Effector memory CD8-positive, alpha-beta T cell (primary cell): ENCODE data around the gene SRPK1.

Experiments used
- ATAC-seq: fragments of 150-1000 bp; cut with Tn5 transposase; replicated peaks from 2 replicates; pipeline ENCODE4 v1.10.0; 2021; ENCODE audit warnings: mild to moderate bottlenecking, moderate library complexity
- DNase-seq, 3 experiments: peaks; one replicate each; pipeline ENCODE4 v3.0.0; 2021
- H3K27ac Mint-ChIP-seq, 2 donors: one replicate each; pipeline ENCODE4 v1.8.0; 2022; ENCODE audit warnings: mild to moderate bottlenecking in 2 of 2, mixed read lengths in 2 of 2, moderate library complexity in 2 of 2
- H3K27me3 Mint-ChIP-seq, 2 donors: one replicate each; pipeline ENCODE4 v1.8.0; 2022; ENCODE audit warnings: mixed read lengths in 2 of 2
- H3K36me3 Mint-ChIP-seq: one replicate; pipeline ENCODE4 v1.8.0; 2022; ENCODE audit warnings: mild to moderate bottlenecking, moderate library complexity, mixed read lengths; ENCODE audit not compliant: insufficient read depth
- H3K4me1 Mint-ChIP-seq, 2 donors: one replicate each; pipeline ENCODE4 v1.8.0; 2022; ENCODE audit warnings: low read depth in 2 of 2, mixed read lengths in 2 of 2
- H3K4me3 Mint-ChIP-seq, 2 donors: one replicate each; pipeline ENCODE4 v1.8.0; 2022; ENCODE audit warnings: mild to moderate bottlenecking in 2 of 2, mixed read lengths in 2 of 2, moderate library complexity in 2 of 2
- H3K9me3 Mint-ChIP-seq, 2 donors: one replicate each; pipeline ENCODE4 v1.8.0; 2022; ENCODE audit warnings: mixed read lengths in 2 of 2

Gene SRPK1

DNA sequence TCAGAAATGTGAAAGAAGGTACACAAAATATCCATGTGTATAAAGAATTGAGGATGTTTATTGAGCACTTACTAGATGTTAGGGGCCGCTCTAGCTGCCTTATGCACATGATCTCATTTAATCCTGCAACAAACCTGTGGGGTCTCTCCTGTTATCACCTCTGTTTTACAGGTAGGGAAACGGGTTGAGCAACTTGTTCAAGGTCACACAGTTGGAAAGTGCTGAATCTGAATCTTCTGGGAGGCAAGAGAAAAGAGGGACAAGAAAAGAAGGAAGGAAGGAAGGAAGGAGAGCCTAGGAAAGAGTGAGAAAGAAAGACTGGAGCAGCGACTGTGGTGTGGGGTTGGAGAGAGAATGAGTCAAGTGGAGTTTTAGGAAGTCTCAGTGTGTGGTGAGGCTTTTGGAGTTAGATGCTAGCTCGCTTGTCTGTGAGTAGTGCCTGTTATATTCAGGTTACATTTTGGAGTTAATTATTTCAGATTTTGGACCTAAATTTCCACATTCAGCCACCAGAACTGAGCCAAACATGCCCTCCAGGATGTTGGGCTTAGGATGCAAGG lies 132.4 kb downstream of the SRPK1 start:
- no peaks in the 10 kb centered on the region for H3K4me1 Mint-ChIP-seq
- no peak overlapping the region for H3K27ac Mint-ChIP-seq
- no peaks in the 10 kb centered on the region for H3K36me3 Mint-ChIP-seq
- H3K27me3 Mint-ChIP-seq = peaks cover 56 to 79% of the 10 kb centered on the region in 2 donors
- DNase-seq = no peak
- ATAC-seq = no peak
- no peaks in the 10 kb centered on the region for H3K9me3 Mint-ChIP-seq
- H3K4me3 Mint-ChIP-seq = no peak overlapping the region

- ATAC-seq (no peak), DNase-seq (no peak)
- Mint-ChIP-seq H3K9me3 (no peaks in the 10 kb centered on the region), H3K4me3 (no peak overlapping the region), H3K27ac (no peak overlapping the region), H3K27me3 (peaks cover 63 to 76% of the 10 kb centered on the region in 2 donors), H3K36me3 (no peaks in the 10 kb centered on the region), H3K4me1 (no peaks in the 10 kb centered on the region)
Observed at GRCh38 chr6:35787266-35788218, 133.4 kb downstream of the SRPK1 start.

- DNase-seq = no peak
- Mint-ChIP-seq H3K27me3 (peaks cover 70 to 82% of the 10 kb centered on the region in 2 donors), H3K4me3 (no peak overlapping the region), H3K4me1 (no peaks in the 10 kb centered on the region), H3K9me3 (no peaks in the 10 kb centered on the region), H3K36me3 (no peaks in the 10 kb centered on the region), H3K27ac (no peak overlapping the region)
- ATAC-seq = no peak
Observed at GRCh38 chr6:35786810-35787209, 134.1 kb downstream of the SRPK1 start.

DNA sequence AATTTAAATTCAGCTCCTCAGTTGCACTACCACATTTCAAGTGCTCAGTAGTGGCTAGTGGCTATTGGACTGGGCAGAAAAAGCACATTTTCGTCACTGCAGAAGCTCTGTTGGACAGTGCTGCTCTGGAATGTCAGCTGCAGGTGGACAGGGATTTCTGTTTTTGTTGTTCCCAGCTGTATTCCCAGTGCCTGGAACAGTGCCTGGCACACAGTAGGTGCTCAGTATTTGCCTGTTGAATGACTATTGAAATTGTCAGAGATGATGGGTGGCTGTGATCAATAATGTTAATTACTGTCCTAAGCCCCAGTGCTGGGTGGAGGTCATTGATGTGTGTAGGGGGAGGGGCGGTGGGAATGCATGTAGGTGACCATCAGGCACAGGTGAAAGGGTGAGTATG lies 134.6 kb downstream of the SRPK1 start:
- Mint-ChIP-seq H3K9me3 (no peaks in the 10 kb centered on the region), H3K36me3 (no peaks in the 10 kb centered on the region), H3K4me3 (no peak overlapping the region), H3K27ac (no peak overlapping the region), H3K27me3 (peaks cover 72 to 86% of the 10 kb centered on the region in 2 donors), H3K4me1 (no peaks in the 10 kb centered on the region)
- ATAC-seq = no peak
- DNase-seq = no peak

GRCh38 chr6:35784200-35784599 lies 136.7 kb downstream of the SRPK1 start:
- ATAC-seq (no peak), DNase-seq (no peak)
- Mint-ChIP-seq H3K36me3 (no peaks in the 10 kb centered on the region), H3K9me3 (no peaks in the 10 kb centered on the region), H3K27ac (no peak overlapping the region), H3K27me3 (peaks cover 66 to 85% of the 10 kb centered on the region in 2 donors), H3K4me1 (no peaks in the 10 kb centered on the region), H3K4me3 (no peak overlapping the region)
